ENCODE measurements around the gene DCDC2B.

The DCDC2B gene

DNA sequence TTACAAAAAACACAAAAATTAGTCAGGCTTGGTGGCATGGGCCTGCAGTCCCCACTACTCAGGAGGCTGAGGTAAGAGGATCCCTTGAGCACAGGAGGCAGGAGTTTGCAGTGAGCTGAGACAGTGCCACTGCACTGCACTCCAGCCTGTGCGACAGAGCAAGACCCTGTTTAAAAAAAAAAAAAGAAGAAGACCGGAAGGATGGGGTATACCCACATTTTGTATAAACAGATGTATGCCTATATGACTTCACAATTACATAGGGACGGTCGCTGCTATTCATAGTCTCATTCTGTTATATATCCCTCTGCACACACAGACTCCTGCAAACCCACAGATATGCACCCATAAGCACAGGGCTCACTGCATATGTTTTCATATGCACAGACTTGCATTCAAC lies 54.9 kb downstream of the DCDC2B start:
- peak; percentile 18 for DNase-seq
